Fibroblast of lung (primary cell): ENCODE results near the gene ZNF423. TPM values are rescaled to one million over a fixed set of nuclear protein-coding genes. Genes with fewer than 3 reads are reported as not detected.

Experiments
- DNase-seq, 2 donors: peaks; one replicate each; pipeline versions ENCODE4 v3.0.0 to v3.0.0-alpha.2; 2010; ENCODE audit warnings: low read depth in 2 of 2
- H2AFZ ChIP-seq: 2 replicates; pipeline ENCODE4 v1.5.1; 2012; ENCODE audit warnings: low read length, control low read depth, inconsistent platforms
- H3K27ac ChIP-seq: 2 replicates; pipeline ENCODE4 v1.5.1; 2011; ENCODE audit warnings: low read length, control low read depth; ENCODE audit not compliant: insufficient read depth
- H3K27me3 ChIP-seq: 2 replicates; pipeline ENCODE4 v1.5.1; 2011; ENCODE audit warnings: mild to moderate bottlenecking, low read length; ENCODE audit not compliant: control insufficient read depth, insufficient read depth
- H3K36me3 ChIP-seq: 2 replicates; pipeline ENCODE4 v1.5.1; 2011; ENCODE audit warnings: low read length; ENCODE audit not compliant: control insufficient read depth, insufficient read depth
- H3K4me1 ChIP-seq: 2 replicates; pipeline ENCODE4 v1.5.1; 2011; ENCODE audit warnings: low read length; ENCODE audit not compliant: control insufficient read depth, insufficient read depth; ENCODE audit errors: extremely low read depth
- H3K4me2 ChIP-seq: 2 replicates; pipeline ENCODE4 v1.5.1; 2011; ENCODE audit warnings: low read length, control low read depth; ENCODE audit not compliant: insufficient read depth; ENCODE audit errors: extremely low read depth
- H3K4me3 ChIP-seq, 4 experiments: fragments of 200-600 bp in 1 of 4; sonication (generic) in 1 of 4; replicated peaks in 1 of 4; 2 replicates each; pipeline ENCODE4 v1.5.1; 2011 to 2016; ENCODE audit warnings: low read length in 4 of 4, low read depth in 3 of 4, mild to moderate bottlenecking in 3 of 4, control low read depth in 2 of 4, inconsistent platforms in 1 of 4, mixed read lengths in 1 of 4; ENCODE audit not compliant: insufficient read depth in 1 of 4; ENCODE audit errors: control extremely low read depth in 1 of 4
- H3K79me2 ChIP-seq: 2 replicates; pipeline ENCODE4 v1.5.1; 2012; ENCODE audit warnings: mild to moderate bottlenecking, low read length, inconsistent platforms; ENCODE audit not compliant: control insufficient read depth, insufficient read depth
- H3K9ac ChIP-seq: 2 replicates; pipeline ENCODE4 v1.5.1; 2011; ENCODE audit warnings: mild to moderate bottlenecking, low read length, control low read depth; ENCODE audit not compliant: insufficient read depth
- H3K9me3 ChIP-seq: 2 replicates; pipeline ENCODE4 v1.5.1; 2012; ENCODE audit warnings: low read depth, low read length; ENCODE audit not compliant: control insufficient read depth, insufficient read depth
- H4K20me1 ChIP-seq: 2 replicates; pipeline ENCODE4 v1.5.1; 2011; ENCODE audit warnings: low read length; ENCODE audit not compliant: control insufficient read depth, insufficient read depth; ENCODE audit errors: extremely low read depth
- CTCF ChIP-seq, 2 donors: IDR thresholded peaks in 1 of 2; conservative IDR thresholded peaks in 1 of 2; 1 replicate in 1 of 2; 2 replicates in 1 of 2; pipeline ENCODE4 v1.5.1; 2011 to 2012; ENCODE audit warnings: low read length in 2 of 2, control low read depth in 1 of 2, inconsistent platforms in 1 of 2, low read depth in 1 of 2, mild to moderate bottlenecking in 1 of 2
- EZH2 ChIP-seq: IDR thresholded peaks from 2 replicates; pipeline ENCODE4 v1.5.1; 2012; ENCODE audit warnings: low read length, control low read depth, mild to moderate bottlenecking; ENCODE audit errors: missing control alignments
- polyA plus RNA-seq, 2 donors: library from polyadenylated mRNA; depleted of rRNA in 1 of 2; stranded (reverse) in 1 of 2; unstranded in 1 of 2; fragments of >200 nt; gene quantifications; 2 replicates each; pipeline ENCODE4 v1.2.1, GENCODE V29; 2011 to 2012; ENCODE audit warnings: missing spikeins in 1 of 2
- total RNA-seq: library from RNA; depleted of rRNA; stranded (reverse); fragments of >200 nt; gene quantifications from 2 replicates; pipeline ENCODE4 v1.2.1, GENCODE V29; 2014

Gene ZNF423
- total and polyA plus RNA-seq, 2 donors (not counting 1 experiment from before 2014, with no cell fraction given): 0.07 to 0.17 TPM

- Histone ChIP-seq H3K79me2 (no peaks in the 10 kb centered on the region), H3K4me3 (peak overlapping the region; percentile 8 to 50 (median 28)), H4K20me1 (no peaks in the 10 kb centered on the region), H3K27ac (no peak overlapping the region), H3K4me2 (peak overlapping the region; percentile 17), H3K4me1 (no peaks in the 10 kb centered on the region), H2AFZ (peak overlapping the region; percentile 14), H3K27me3 (no peaks in the 10 kb centered on the region), H3K9ac (no peak overlapping the region), H3K9me3 (no peaks in the 10 kb centered on the region), H3K36me3 (no peaks in the 10 kb centered on the region)
- DNase-seq: peak; percentile 15 to 65
- TF ChIP-seq EZH2 (no peak), CTCF (conservative IDR thresholded peaks at IDR 0.05 in 1 of 2, IDR thresholded peaks at IDR 0.05 in 1 of 2; ENCODE audit: low read depth in 1 of 2, low read length in 2 of 2) (no peak)
Observed at GRCh38 chr16:49528060-49528865, 327.6 kb downstream of the ZNF423 start.

GRCh38 chr16:49527611-49528010 lies 328.3 kb downstream of the ZNF423 start:
- no peak overlapping the region for H3K4me3 ChIP-seq
- no peaks in the 10 kb centered on the region for H3K27me3 ChIP-seq

More at GRCh38 chr16:49527611-49528010, 328.3 kb downstream of the ZNF423 start:
- TF ChIP-seq EZH2 (no peak), CTCF (conservative IDR thresholded peaks at IDR 0.05 in 1 of 2, IDR thresholded peaks at IDR 0.05 in 1 of 2; ENCODE audit: low read depth in 1 of 2, low read length in 2 of 2) (no peak)
- Histone ChIP-seq H3K9me3 (no peaks in the 10 kb centered on the region), H3K79me2 (no peaks in the 10 kb centered on the region), H3K4me2 (peak overlapping the region; percentile 17), H3K36me3 (no peaks in the 10 kb centered on the region), H3K4me1 (no peaks in the 10 kb centered on the region), H3K27ac (no peak overlapping the region), H2AFZ (no peak overlapping the region), H3K9ac (no peak overlapping the region), H4K20me1 (no peaks in the 10 kb centered on the region)
- DNase-seq: peak in 1 of 2 donors; percentile 6
